ENCODE data around the gene C12orf42. TPM values are rescaled to one million over a fixed set of nuclear protein-coding genes. Genes with fewer than 3 reads are reported as not detected.

Gene C12orf42
- total and polyA plus RNA-seq, 2 experiments from 2014 or later, result not detected

DNA sequence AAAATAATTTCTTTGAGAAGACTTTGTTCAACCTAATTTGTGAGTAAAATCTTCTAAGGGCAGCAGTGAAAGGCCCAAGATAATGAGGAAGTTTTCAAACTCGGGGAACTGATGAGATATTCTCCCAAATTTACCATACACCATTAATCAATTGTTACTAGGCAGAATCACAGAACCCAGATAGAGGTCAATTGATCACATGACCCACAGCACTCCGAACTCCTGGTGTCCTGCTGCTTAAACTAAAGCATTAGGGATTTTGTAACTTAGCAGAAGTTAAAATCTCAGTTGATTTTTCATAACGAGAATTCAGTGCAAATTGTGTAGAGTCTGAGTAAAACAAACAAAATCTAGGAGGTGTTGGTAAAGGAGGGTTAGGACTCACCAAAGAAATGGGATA is 207.8 kb downstream of the C12orf42 start:
- no peak for TF ChIP-seq EZH2 (IDR thresholded peaks at IDR 0.05; ENCODE audit: insufficient read depth, poor library complexity, severe bottlenecking)
- no peak for TF ChIP-seq EZH2phosphoT487 (IDR thresholded peaks at IDR 0.05; ENCODE audit: insufficient read depth, low read depth)
- H3K9me3 ChIP-seq (ENCODE audit: low read depth), result no peaks in the 10 kb centered on the region
- in situ Hi-C loops (cut with MboI), result no loop called here
- no peaks in the 10 kb centered on the region for H3K4me1 ChIP-seq (ENCODE audit: insufficient read depth)
- H3K36me3 ChIP-seq (ENCODE audit: low read depth), result no peaks in the 10 kb centered on the region
- no peak overlapping the region for H3K27ac ChIP-seq
- 10 to 13% methylated on average over 3 of the region's 3 CpGs for WGBS, 2 experiments (ENCODE audit: low coverage in 1 of 2, low lambda C conversion rate in 2 of 2, missing lambda C conversion rate in 2 of 2)
- H2AFZ ChIP-seq, result no peak overlapping the region
- H3K9ac ChIP-seq, result no peak overlapping the region
- H3K9me2 ChIP-seq (ENCODE audit: insufficient read depth), result no peaks in the 10 kb centered on the region
- no peak for DNase-seq
- H3K4me2 ChIP-seq (ENCODE audit: unreplicated experiment), result no peak overlapping the region
- no peak overlapping the region for H3K4me3 ChIP-seq
- no peaks in the 10 kb centered on the region for H3F3A ChIP-seq (ENCODE audit: insufficient read depth)
- H4K20me1 ChIP-seq (ENCODE audit: insufficient read depth), result no peaks in the 10 kb centered on the region
- H3K79me2 ChIP-seq (ENCODE audit: insufficient read depth), result no peaks in the 10 kb centered on the region
- no peaks in the 10 kb centered on the region for H3K27me3 ChIP-seq (replicated peaks; ENCODE audit: insufficient read depth)

DNA sequence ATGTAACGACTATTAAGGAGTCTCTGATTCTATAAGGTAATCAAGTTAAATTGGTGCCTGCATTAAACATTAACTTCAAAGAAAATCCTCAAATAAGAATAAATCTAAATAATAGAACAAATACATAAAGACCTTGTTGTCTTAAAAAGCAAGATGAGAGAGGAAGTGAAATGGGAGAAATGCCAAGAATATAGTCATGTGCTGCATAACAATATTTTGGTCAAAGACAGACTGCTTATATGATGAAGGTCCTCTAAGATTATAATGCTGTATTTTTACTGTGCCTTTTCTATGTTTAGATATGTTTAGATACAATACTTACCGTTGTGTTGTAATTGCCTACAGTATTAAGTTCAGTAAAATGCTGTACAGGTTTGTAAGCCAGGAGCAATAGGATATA is 213.6 kb downstream of the C12orf42 start:
- no peak for DNase-seq
- H3K79me2 ChIP-seq (ENCODE audit: insufficient read depth), result no peaks in the 10 kb centered on the region
- H3K9ac ChIP-seq, result no peak overlapping the region
- no peaks in the 10 kb centered on the region for H4K20me1 ChIP-seq (ENCODE audit: insufficient read depth)
- H2AFZ ChIP-seq, result no peak overlapping the region
- H3K27ac ChIP-seq, result no peak overlapping the region
- H3K36me3 ChIP-seq (ENCODE audit: low read depth), result no peaks in the 10 kb centered on the region
- H3K27me3 ChIP-seq (replicated peaks; ENCODE audit: insufficient read depth), result no peaks in the 10 kb centered on the region
- no peaks in the 10 kb centered on the region for H3K9me2 ChIP-seq (ENCODE audit: insufficient read depth)
- no peak overlapping the region for H3K4me3 ChIP-seq
- no peaks in the 10 kb centered on the region for H3F3A ChIP-seq (ENCODE audit: insufficient read depth)
- no peak overlapping the region for H3K4me2 ChIP-seq (ENCODE audit: unreplicated experiment)
- H3K9me3 ChIP-seq (ENCODE audit: low read depth), result no peaks in the 10 kb centered on the region
- in situ Hi-C loops (cut with MboI), result no loop called here
- TF ChIP-seq EZH2 (IDR thresholded peaks at IDR 0.05; ENCODE audit: insufficient read depth, poor library complexity, severe bottlenecking), result no peak
- H3K4me1 ChIP-seq (ENCODE audit: insufficient read depth), result no peaks in the 10 kb centered on the region
- WGBS, 2 experiments (ENCODE audit: low coverage in 1 of 2, low lambda C conversion rate in 2 of 2, missing lambda C conversion rate in 2 of 2), result 7 to 11% methylated on average over 2 of the region's 2 CpGs

DNA sequence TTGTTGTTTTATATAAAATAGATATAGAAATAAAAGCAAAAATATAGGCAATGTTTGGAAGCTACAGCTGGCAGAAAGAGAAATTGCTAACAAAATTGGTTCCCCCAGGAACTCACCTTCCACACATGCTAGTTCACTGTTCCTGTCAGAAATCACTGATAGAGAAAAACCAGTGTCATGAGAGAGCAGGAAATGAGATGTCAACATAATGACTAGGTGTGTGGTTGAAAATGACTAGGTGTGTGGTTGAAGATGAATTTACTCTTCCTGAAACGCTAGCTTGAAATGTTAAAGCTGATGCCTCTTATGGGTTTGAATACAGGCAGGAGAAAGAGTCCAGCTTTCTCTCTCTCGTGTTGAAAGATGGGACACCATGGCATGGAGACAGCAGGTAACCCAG is 216.3 kb downstream of the C12orf42 start:
- Histone ChIP-seq H3K9ac (no peak overlapping the region), H2AFZ (no peak overlapping the region)
- TF ChIP-seq EZH2phosphoT487 (IDR thresholded peaks at IDR 0.05; ENCODE audit: insufficient read depth, low read depth), result no peak
- TF ChIP-seq EZH2 (IDR thresholded peaks at IDR 0.05; ENCODE audit: insufficient read depth, poor library complexity, severe bottlenecking), result no peak

DNA sequence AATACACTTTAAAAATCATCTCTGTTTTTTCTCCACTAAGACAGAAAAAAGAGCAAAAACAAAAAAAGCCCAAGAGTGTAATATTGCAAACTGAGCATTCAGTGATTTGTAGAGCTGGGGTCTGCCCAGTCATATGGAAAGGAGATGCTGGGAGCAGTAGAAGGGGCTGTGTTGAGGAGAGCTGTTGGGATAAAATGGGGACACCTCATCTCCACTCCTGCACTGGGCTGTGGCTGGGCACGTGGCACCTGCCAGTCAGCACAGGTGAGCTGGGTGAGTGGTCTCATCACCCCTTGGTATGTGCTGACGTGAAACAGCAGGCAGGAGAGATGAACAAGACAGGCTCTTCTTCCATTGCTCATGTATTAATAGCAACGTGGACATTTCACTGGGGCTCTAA is 217.4 kb downstream of the C12orf42 start:
- WGBS, 2 experiments (ENCODE audit: low coverage in 1 of 2, low lambda C conversion rate in 2 of 2, missing lambda C conversion rate in 2 of 2), result 8 to 12% methylated on average over 3 of the region's 3 CpGs
- in situ Hi-C loops (cut with MboI), result no loop called here
- no peaks in the 10 kb centered on the region for H3K36me3 ChIP-seq (ENCODE audit: low read depth)
- no peaks in the 10 kb centered on the region for H4K20me1 ChIP-seq (ENCODE audit: insufficient read depth)
- DNase-seq, result no peak
- H3K4me1 ChIP-seq (ENCODE audit: insufficient read depth), result no peaks in the 10 kb centered on the region
- H3K79me2 ChIP-seq (ENCODE audit: insufficient read depth), result no peaks in the 10 kb centered on the region
- TF ChIP-seq EZH2 (IDR thresholded peaks at IDR 0.05; ENCODE audit: insufficient read depth, poor library complexity, severe bottlenecking) (no peak), EZH2phosphoT487 (IDR thresholded peaks at IDR 0.05; ENCODE audit: insufficient read depth, low read depth) (no peak)
- no peaks in the 10 kb centered on the region for H3K9me3 ChIP-seq (ENCODE audit: low read depth)
- H2AFZ ChIP-seq, result no peak overlapping the region
- no peak overlapping the region for H3K4me3 ChIP-seq
- H3K4me2 ChIP-seq (ENCODE audit: unreplicated experiment), result no peak overlapping the region
- H3K27me3 ChIP-seq (replicated peaks; ENCODE audit: insufficient read depth), result no peaks in the 10 kb centered on the region
- H3K9ac ChIP-seq, result no peak overlapping the region
- no peaks in the 10 kb centered on the region for H3K9me2 ChIP-seq (ENCODE audit: insufficient read depth)
- no peak overlapping the region for H3K27ac ChIP-seq
- H3F3A ChIP-seq (ENCODE audit: insufficient read depth), result no peaks in the 10 kb centered on the region

More for the DNA sequence above, 216.3 kb downstream of the C12orf42 start:
- no peaks in the 10 kb centered on the region for H3F3A ChIP-seq (ENCODE audit: insufficient read depth)
- 0 to 3% methylated on average over 2 of the region's 2 CpGs for WGBS, 2 experiments (ENCODE audit: low coverage in 1 of 2, low lambda C conversion rate in 2 of 2, missing lambda C conversion rate in 2 of 2)
- no peak overlapping the region for H3K4me3 ChIP-seq
- no peaks in the 10 kb centered on the region for H3K36me3 ChIP-seq (ENCODE audit: low read depth)
- H3K27me3 ChIP-seq (replicated peaks; ENCODE audit: insufficient read depth), result no peaks in the 10 kb centered on the region
- H3K79me2 ChIP-seq (ENCODE audit: insufficient read depth), result no peaks in the 10 kb centered on the region
- in situ Hi-C loops (cut with MboI), result no loop called here
- H4K20me1 ChIP-seq (ENCODE audit: insufficient read depth), result no peaks in the 10 kb centered on the region
- H3K9me3 ChIP-seq (ENCODE audit: low read depth), result no peaks in the 10 kb centered on the region
- no peak overlapping the region for H3K4me2 ChIP-seq (ENCODE audit: unreplicated experiment)
- H3K27ac ChIP-seq, result no peak overlapping the region
- H3K9me2 ChIP-seq (ENCODE audit: insufficient read depth), result no peaks in the 10 kb centered on the region
- no peaks in the 10 kb centered on the region for H3K4me1 ChIP-seq (ENCODE audit: insufficient read depth)
- no peak for DNase-seq

DNA sequence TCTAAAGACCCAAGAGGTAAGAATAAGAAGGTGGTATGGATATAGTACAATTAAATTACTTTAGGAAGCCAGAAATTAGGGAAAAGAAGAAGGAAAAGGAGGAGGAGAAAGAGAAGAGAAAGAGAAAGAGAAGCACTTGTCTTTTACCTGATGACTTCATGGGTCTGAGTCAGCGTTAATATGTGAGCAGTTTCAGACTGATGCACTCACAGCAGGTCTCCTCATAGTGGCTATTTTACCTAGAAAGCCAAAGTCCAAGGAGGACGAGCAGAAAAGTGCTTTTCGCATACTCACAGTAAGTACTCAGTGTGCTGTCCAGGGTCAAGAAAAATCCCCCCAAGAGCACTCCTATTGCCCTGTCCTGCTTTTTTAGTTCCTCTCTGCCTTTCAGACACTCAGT is 222.1 kb downstream of the C12orf42 start:
- 37% methylated on average over 3 of the region's 3 CpGs for WGBS, 2 experiments (ENCODE audit: low coverage in 1 of 2, low lambda C conversion rate in 2 of 2, missing lambda C conversion rate in 2 of 2)
- no peak overlapping the region for H3K9ac ChIP-seq

More for the DNA sequence above, 222.1 kb downstream of the C12orf42 start:
- no peaks in the 10 kb centered on the region for H4K20me1 ChIP-seq (ENCODE audit: insufficient read depth)
- no peak overlapping the region for H2AFZ ChIP-seq
- no peaks in the 10 kb centered on the region for H3K9me2 ChIP-seq (ENCODE audit: insufficient read depth)
- DNase-seq, result no peak
- H3K9me3 ChIP-seq (ENCODE audit: low read depth), result no peaks in the 10 kb centered on the region
- no peaks in the 10 kb centered on the region for H3K27me3 ChIP-seq (replicated peaks; ENCODE audit: insufficient read depth)
- no peaks in the 10 kb centered on the region for H3K36me3 ChIP-seq (ENCODE audit: low read depth)
- TF ChIP-seq EZH2 (IDR thresholded peaks at IDR 0.05; ENCODE audit: insufficient read depth, poor library complexity, severe bottlenecking) (no peak), EZH2phosphoT487 (IDR thresholded peaks at IDR 0.05; ENCODE audit: insufficient read depth, low read depth) (no peak)
- no peaks in the 10 kb centered on the region for H3F3A ChIP-seq (ENCODE audit: insufficient read depth)
- H3K27ac ChIP-seq, result no peak overlapping the region
- no peaks in the 10 kb centered on the region for H3K4me1 ChIP-seq (ENCODE audit: insufficient read depth)
- in situ Hi-C loops (cut with MboI), result no loop called here
- no peak overlapping the region for H3K4me2 ChIP-seq (ENCODE audit: unreplicated experiment)
- no peaks in the 10 kb centered on the region for H3K79me2 ChIP-seq (ENCODE audit: insufficient read depth)
- H3K4me3 ChIP-seq, result no peak overlapping the region

All from GM23248 (cell line).